ENCODE data around the gene C16orf95. TPM values are rescaled to one million over a fixed set of nuclear protein-coding genes. Genes with fewer than 3 reads are reported as not detected.

Gene C16orf95
- total and polyA plus RNA-seq, 2 of the 4 experiments (the other 2 are of a cell fraction) = 2.0 to 4.7 TPM

DNA sequence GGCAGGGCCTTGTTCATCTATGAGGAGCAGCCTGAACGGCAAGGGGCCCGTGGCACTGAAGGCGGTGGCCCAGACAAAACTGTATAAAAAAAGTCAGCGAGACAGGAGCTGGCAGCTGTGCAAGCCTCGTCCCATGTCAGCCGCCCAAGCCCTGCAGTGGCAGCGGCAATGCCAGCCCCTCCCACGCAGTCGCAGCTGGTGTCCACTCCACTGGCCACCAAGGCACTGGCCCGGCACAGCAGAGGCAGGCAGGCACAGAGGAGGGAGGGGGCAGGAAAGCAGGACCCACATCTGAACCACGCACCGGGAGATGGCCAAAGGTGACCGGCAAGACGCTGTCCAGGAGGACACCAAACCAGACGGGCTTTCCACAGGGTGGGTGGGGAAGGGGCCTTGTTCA, 15.9 kb upstream of the C16orf95 start:
- CTCF ChIA-PET = no interaction called here

More for the DNA sequence above, 15.9 kb upstream of the C16orf95 start:
- no peak overlapping the region for H3K4me3 ChIP-seq (ENCODE audit: insufficient read depth, low read depth, low read length)
- no peaks in the 10 kb centered on the region for H3K27me3 ChIP-seq (ENCODE audit: control insufficient read depth, insufficient read depth, low read length)
- 79% methylated on average over 6 of the region's 15 CpGs; no CpG with 5 or more reads in 1 of the 2 experiments for WGBS, 2 experiments (ENCODE audit: extremely low coverage in 2 of 2, insufficient read length in 1 of 2)
- H3K23ac ChIP-seq (ENCODE audit: low read depth, low read length) = no peak overlapping the region
- no peak overlapping the region for H2AK5ac ChIP-seq (ENCODE audit: low read depth, low read length)
- ATAC-seq (ENCODE audit: low read depth) = no peak
- H2BK120ac ChIP-seq (ENCODE audit: low read depth, low read length) = no peak overlapping the region
- POLR2A ChIA-PET (ENCODE audit: unreplicated experiment) = no interaction called here
- H3K36me3 ChIP-seq (ENCODE audit: control insufficient read depth, insufficient read depth, low read length) = peaks cover 46% of the 10 kb centered on the region
- H4K8ac ChIP-seq (ENCODE audit: low read depth in 2 of 2, low read length in 2 of 2) = no peak overlapping the region
- no peak overlapping the region for H3K9ac ChIP-seq (ENCODE audit: low read depth, low read length)
- H2BK5ac ChIP-seq (ENCODE audit: low read depth, low read length, poor library complexity, severe bottlenecking) = no peak overlapping the region
- intact Hi-C loops (cut with micrococcal nuclease) = no loop called here
- H4K91ac ChIP-seq (ENCODE audit: insufficient read depth, low read depth, low read length) = no peak overlapping the region
- dilution Hi-C loops (cut with HindIII; ENCODE audit: low sequenced_read_pairs, unreplicated experiment) = no loop called here
- peaks cover 3% of the 10 kb centered on the region; the same call in 1 of the 2 replicates for H3K9me1 ChIP-seq (ENCODE audit: insufficient read depth, low read length)
- no peaks in the 10 kb centered on the region for H3K9me3 ChIP-seq (ENCODE audit: control insufficient read depth, insufficient read depth, low read length)
- no peak overlapping the region for H3K4ac ChIP-seq (ENCODE audit: low read depth, low read length)
- no peak overlapping the region for H3K27ac ChIP-seq (ENCODE audit: insufficient read depth, low read length)
- H3K79me1 ChIP-seq (ENCODE audit: low read depth in 1 of 2, low read length in 2 of 2) = peaks cover 3 to 19% of the 10 kb centered on the region in 2 experiments
- no peak overlapping the region for H4K5ac ChIP-seq (ENCODE audit: low read depth, low read length)
- no peak for TF ChIP-seq CTCF (conservative IDR thresholded peaks at IDR 0.05; ENCODE audit: low read depth, low read length)
- no peak for TF ChIP-seq USF2 (IDR thresholded peaks at IDR 0.05; ENCODE audit: low read depth, low read length)
- TF ChIP-seq CHD1 (IDR thresholded peaks at IDR 0.05; ENCODE audit: low read depth, low read length) = no peak
- TF ChIP-seq BHLHE40 (IDR thresholded peaks at IDR 0.05; ENCODE audit: low read depth, low read length) = no peak
- no peak for TF ChIP-seq RAD21 (IDR thresholded peaks at IDR 0.05; ENCODE audit: low read length)
- TF ChIP-seq SMC3 (IDR thresholded peaks at IDR 0.05; ENCODE audit: low read depth, low read length) = no peak
- TF ChIP-seq NFE2L2 (IDR thresholded peaks at IDR 0.05; ENCODE audit: low read depth, low read length) = no peak
- TF ChIP-seq, protein P1, sequence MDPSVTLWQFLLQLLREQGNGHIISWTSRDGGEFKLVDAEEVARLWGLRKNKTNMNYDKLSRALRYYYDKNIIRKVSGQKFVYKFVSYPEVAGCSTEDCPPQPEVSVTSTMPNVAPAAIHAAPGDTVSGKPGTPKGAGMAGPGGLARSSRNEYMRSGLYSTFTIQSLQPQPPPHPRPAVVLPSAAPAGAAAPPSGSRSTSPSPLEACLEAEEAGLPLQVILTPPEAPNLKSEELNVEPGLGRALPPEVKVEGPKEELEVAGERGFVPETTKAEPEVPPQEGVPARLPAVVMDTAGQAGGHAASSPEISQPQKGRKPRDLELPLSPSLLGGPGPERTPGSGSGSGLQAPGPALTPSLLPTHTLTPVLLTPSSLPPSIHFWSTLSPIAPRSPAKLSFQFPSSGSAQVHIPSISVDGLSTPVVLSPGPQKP (IDR thresholded peaks at IDR 0.05; ENCODE audit: borderline replicate concordance, low read depth, low read length) = no peak
- TF ChIP-seq MAZ (IDR thresholded peaks at IDR 0.05; ENCODE audit: borderline replicate concordance, low read depth, low read length) = no peak
- no peak for TF ChIP-seq CEBPB (IDR thresholded peaks at IDR 0.05; ENCODE audit: low read depth, low read length)
- TF ChIP-seq FOS (IDR thresholded peaks at IDR 0.05; ENCODE audit: low read depth, low read length) = no peak
- TF ChIP-seq POLR2A (IDR thresholded peaks at IDR 0.05; ENCODE audit: low read depth, low read length) = no peak
- no peak for TF ChIP-seq MAFK (IDR thresholded peaks at IDR 0.05; ENCODE audit: low read depth, low read length)
- TF ChIP-seq RFX5 (IDR thresholded peaks at IDR 0.05; ENCODE audit: low read depth, low read length) = no peak
- TF ChIP-seq RCOR1 (IDR thresholded peaks at IDR 0.05; ENCODE audit: insufficient replicate concordance, low read length) = no peak
- in situ Hi-C loops (cut with MboI; ENCODE audit: low sequenced_read_pairs) = no loop called here
- BruUV-seq (replicated peaks) = no TSS peak
- no peak overlapping the region for H2AK9ac ChIP-seq (replicated peaks; ENCODE audit: low read depth, low read length, poor library complexity)
- DNase-seq = no peak
- no peak overlapping the region for H3K56ac ChIP-seq (ENCODE audit: extremely low read depth, insufficient read depth, low read length)
- H2BK20ac ChIP-seq (ENCODE audit: low read depth, low read length) = no peak overlapping the region
- H3K4me1 ChIP-seq (ENCODE audit: control insufficient read depth, insufficient read depth, low read length) = peaks cover 3% of the 10 kb centered on the region; the same call in 1 of the 2 replicates
- H4K20me1 ChIP-seq (ENCODE audit: insufficient read depth, low read length) = peaks cover 12% of the 10 kb centered on the region
- no peak overlapping the region for H3K14ac ChIP-seq (replicated peaks; ENCODE audit: low read depth, low read length)
- H2BK15ac ChIP-seq (ENCODE audit: low read depth, low read length) = no peak overlapping the region
- no peak overlapping the region for H3K18ac ChIP-seq (ENCODE audit: low read depth, low read length)
- H2AFZ ChIP-seq (replicated peaks; ENCODE audit: low read length, poor library complexity) = no peak overlapping the region
- H3K4me2 ChIP-seq (ENCODE audit: low read depth, low read length) = no peak overlapping the region

Data from IMR-90 (cell line).